Measurements from ENCODE around the gene KIF3C. TPM values are rescaled to one million over a fixed set of nuclear protein-coding genes. Genes with fewer than 3 reads are reported as not detected.

Gene KIF3C
- total and polyA plus RNA-seq, 2 experiments from 2014 or later = 8.4 to 10.9 TPM

- 85% methylated on average over 4 of the region's 4 CpGs for WGBS (ENCODE audit: low lambda C conversion rate, missing lambda C conversion rate)
- Histone ChIP-seq H2AFZ (no peak overlapping the region), H4K20me1 (ENCODE audit: insufficient read depth, poor library complexity, severe bottlenecking) (peaks cover 3% of the 10 kb centered on the region), H3K27ac (no peak overlapping the region), H3K9me3 (ENCODE audit: low read depth) (no peaks in the 10 kb centered on the region), H3K4me1 (ENCODE audit: insufficient read depth) (no peaks in the 10 kb centered on the region), H3K27me3 (no peaks in the 10 kb centered on the region), H3K79me2 (peaks cover 5% of the 10 kb centered on the region), H3K4me2 (no peak overlapping the region), H3K9me2 (replicated peaks; ENCODE audit: insufficient read depth) (no peaks in the 10 kb centered on the region), H3K4me3 (no peak overlapping the region), H3K36me3 (replicated peaks; ENCODE audit: insufficient read depth, low read depth) (no peaks in the 10 kb centered on the region)
- DNase-seq (ENCODE audit: low spot score) = no peak
- no peak for TF ChIP-seq EZH2 (IDR thresholded peaks at IDR 0.05; ENCODE audit: borderline replicate concordance)
- TF ChIP-seq CTCF (IDR thresholded peaks at IDR 0.05; ENCODE audit: poor library complexity) = no peak
- TF ChIP-seq EZH2phosphoT487 (IDR thresholded peaks at IDR 0.05; ENCODE audit: low read depth, severe bottlenecking, unreplicated experiment) = no peak
Measured at GRCh38 chr2:25881764-25882163, 100.5 kb downstream of the KIF3C start.

- WGBS (ENCODE audit: low lambda C conversion rate, missing lambda C conversion rate) = 70% methylated on average over 5 of the region's 5 CpGs
- Histone ChIP-seq H3K27me3 (no peaks in the 10 kb centered on the region), H4K20me1 (ENCODE audit: insufficient read depth, poor library complexity, severe bottlenecking) (peaks cover 23% of the 10 kb centered on the region), H3K27ac (peak overlapping the region; percentile 85), H3K9me3 (ENCODE audit: low read depth) (no peaks in the 10 kb centered on the region), H3K9me2 (replicated peaks; ENCODE audit: insufficient read depth) (no peaks in the 10 kb centered on the region), H3K4me3 (peak overlapping the region; percentile 21), H3K4me1 (ENCODE audit: insufficient read depth) (no peaks in the 10 kb centered on the region), H3K36me3 (replicated peaks; ENCODE audit: insufficient read depth, low read depth) (no peaks in the 10 kb centered on the region), H3K79me2 (peaks cover 30% of the 10 kb centered on the region), H3K4me2 (peak overlapping the region; percentile 74), H2AFZ (peak overlapping the region; percentile 62)
- peak; percentile 45 for DNase-seq (ENCODE audit: low spot score)
- no peak for TF ChIP-seq CTCF (IDR thresholded peaks at IDR 0.05; ENCODE audit: poor library complexity)
- TF ChIP-seq EZH2 (IDR thresholded peaks at IDR 0.05; ENCODE audit: borderline replicate concordance) = no peak
- no peak for TF ChIP-seq EZH2phosphoT487 (IDR thresholded peaks at IDR 0.05; ENCODE audit: low read depth, severe bottlenecking, unreplicated experiment)
Measured at GRCh38 chr2:25879133-25879730, 103.1 kb downstream of the KIF3C start.

GRCh38 chr2:25878361-25879132 is 103.8 kb downstream of the KIF3C start, which contains the start of gene ASXL2:
Gene ASXL2, minus strand, starts transcription at chr2:25878487. Its CDS starts 265 bp downstream, at chr2:25878222.
- Histone ChIP-seq H3K4me3 (peak within 1 kb of the TSS; percentile 93), H3K4me1 (ENCODE audit: insufficient read depth) (no peaks in the 10 kb centered on the region), H3K9me2 (replicated peaks; ENCODE audit: insufficient read depth) (no peaks in the 10 kb centered on the region), H3K27ac (peak within 1 kb of the TSS; percentile 93), H3K36me3 (replicated peaks; ENCODE audit: insufficient read depth, low read depth) (no peaks in the 10 kb centered on the region), H3K27me3 (no peaks in the 10 kb centered on the region), H3K79me2 (peaks cover 37% of the 10 kb centered on the region), H4K20me1 (ENCODE audit: insufficient read depth, poor library complexity, severe bottlenecking) (peaks cover 26% of the 10 kb centered on the region), H3K9me3 (ENCODE audit: low read depth) (no peaks in the 10 kb centered on the region), H3K4me2 (peak within 1 kb of the TSS; percentile 76), H2AFZ (peak within 1 kb of the TSS; percentile 80)
- TF ChIP-seq CTCF (IDR thresholded peaks at IDR 0.05; ENCODE audit: poor library complexity) = no peak
- no peak for TF ChIP-seq EZH2phosphoT487 (IDR thresholded peaks at IDR 0.05; ENCODE audit: low read depth, severe bottlenecking, unreplicated experiment)
- TF ChIP-seq EZH2 (IDR thresholded peaks at IDR 0.05; ENCODE audit: borderline replicate concordance) = no peak
- WGBS (ENCODE audit: low lambda C conversion rate, missing lambda C conversion rate) = 5% methylated on average over 28 of the region's 56 CpGs
- peak; percentile 100 for DNase-seq (ENCODE audit: low spot score)

Data from hepatocyte (in vitro differentiated cells).